Thyroid gland (tissue), 4 donors: ENCODE results near the gene ANKRD11. TPM values are rescaled to one million over a fixed set of nuclear protein-coding genes. Genes with fewer than 3 reads are reported as not detected.

ENCODE experiments used
- DNase-seq, 2 donors: peaks; one replicate each; pipeline ENCODE4 v3.0.0-alpha.2; 2019
- H3K27ac ChIP-seq, 3 donors: fragments of 200-600 bp; sonication (generic); 1 replicate in 2 of 3; 2 replicates in 1 of 3; pipeline ENCODE4 v1.5.1; 2016 to 2019; ENCODE audit warnings: mild to moderate bottlenecking in 1 of 3, moderate library complexity in 1 of 3
- H3K27me3 ChIP-seq: fragments of 200-600 bp; sonication (generic); one replicate; pipeline ENCODE4 v1.5.1; 2019
- H3K36me3 ChIP-seq, 2 donors: fragments of 200-600 bp; sonication (generic); one replicate each; pipeline ENCODE4 v1.5.1; 2016 to 2019
- H3K4me1 ChIP-seq, 2 donors: fragments of 200-600 bp; sonication (generic); one replicate each; pipeline ENCODE4 v1.5.1; 2017 to 2019
- H3K4me3 ChIP-seq, 3 donors: fragments of 200-600 bp; sonication (generic); replicated peaks in 1 of 3; 1 replicate in 2 of 3; 2 replicates in 1 of 3; pipeline ENCODE4 v1.5.1; 2016; ENCODE audit warnings: mild to moderate bottlenecking in 1 of 3
- H3K9me3 ChIP-seq: fragments of 200-600 bp; sonication (generic); one replicate; pipeline ENCODE4 v1.5.1; 2017
- CTCF ChIP-seq, 6 experiments: fragments of 200-600 bp in 3 of 6; fragments of 450-650 bp in 3 of 6; sonication (generic) in 3 of 6; IDR thresholded peaks; one replicate each; pipeline ENCODE4 v1.5.1; 2016 to 2019; ENCODE audit warnings: antibody characterized with exemption in 6 of 6, mild to moderate bottlenecking in 2 of 6, inconsistent platforms in 1 of 6, moderate library complexity in 1 of 6
- POLR2A ChIP-seq, 2 donors: fragments of 450-650 bp; IDR thresholded peaks; one replicate each; pipeline ENCODE4 v1.6.1; 2017; ENCODE audit warnings: antibody characterized with exemption in 2 of 2, mild to moderate bottlenecking in 2 of 2, moderate library complexity in 1 of 2
- WGBS, 2 donors: methylation state at CpG; one replicate each; pipeline ENCODE4 v1.1.5; 2017; 5-methylcytosine and 5-hydroxymethylcytosine counted together
- intact Hi-C: fragments of 100-400 bp; cut with DNase I; formaldehyde crosslinking; loops from one replicate; pipeline ENCODE4 v1.15.1; 2023
- total RNA-seq, 4 donors: library from RNA; depleted of rRNA; stranded (reverse); fragments of >200 nt; gene quantifications; one replicate each; pipeline ENCODE4 v1.2.3, GENCODE V29; 2016

The ANKRD11 gene
- total RNA-seq, 4 donors from 2014 or later = 62.1 to 90.4 (median 75.0) TPM

- TF ChIP-seq POLR2A (IDR thresholded peaks at IDR 0.05) (no peak), CTCF (IDR thresholded peaks at IDR 0.05) (no peak)
- Histone ChIP-seq H3K27ac (no peak overlapping the region), H3K9me3 (no peaks in the 10 kb centered on the region), H3K4me3 (no peak overlapping the region), H3K4me1 (peaks cover 27 to 41% of the 10 kb centered on the region in 2 donors), H3K27me3 (no peaks in the 10 kb centered on the region), H3K36me3 (no peaks in the 10 kb centered on the region)
- intact Hi-C loops = no loop called here
- DNase-seq = no peak
- 75 to 82% methylated on average over 7 of the region's 7 CpGs for WGBS, 2 donors
Measured at GRCh38 chr16:89504091-89504490, 13.7 kb upstream of the ANKRD11 start.

DNA sequence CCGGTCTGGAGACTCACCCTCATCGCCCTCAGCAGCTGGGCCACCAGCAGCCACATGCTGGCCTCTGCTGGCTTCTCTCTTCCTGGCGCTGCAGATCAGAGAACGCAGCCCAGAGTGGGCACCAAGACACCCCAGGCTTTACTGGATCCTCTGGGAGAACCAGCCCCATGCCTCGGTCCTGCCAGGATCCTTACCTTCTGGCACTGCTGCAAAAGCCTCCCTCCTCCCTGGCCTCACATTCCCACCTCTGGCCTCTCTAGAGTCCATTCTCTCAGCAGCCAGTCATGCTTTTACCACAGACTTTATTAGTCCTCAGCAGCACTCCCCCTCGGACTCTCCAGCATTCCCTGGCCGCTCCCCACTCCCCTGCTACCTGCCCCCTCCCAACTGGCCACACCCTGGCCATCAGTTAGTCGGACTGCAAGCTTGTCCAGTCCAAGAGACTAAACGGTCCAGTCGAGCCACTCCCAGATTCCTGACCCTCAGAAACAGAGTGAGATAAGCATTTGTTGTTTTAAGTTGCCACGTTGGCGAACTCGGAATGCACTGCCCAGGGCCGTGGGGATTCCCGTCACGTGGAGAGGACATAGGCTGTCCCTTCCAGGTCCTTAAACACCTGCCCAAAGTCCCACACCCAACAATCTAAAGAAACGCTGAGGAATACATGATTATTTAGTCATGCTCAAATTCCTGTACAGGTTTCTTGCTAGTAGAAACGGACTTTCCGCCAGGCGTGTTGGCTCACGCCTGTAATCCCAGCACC, 11.9 kb upstream of the ANKRD11 start:
- Histone ChIP-seq H3K4me3 (no peak overlapping the region), H3K9me3 (no peaks in the 10 kb centered on the region), H3K27ac (peak overlapping the region in 1 of 3 donors; percentile 2), H3K36me3 (no peaks in the 10 kb centered on the region), H3K27me3 (no peaks in the 10 kb centered on the region), H3K4me1 (peaks cover 18 to 36% of the 10 kb centered on the region in 2 donors)
- intact Hi-C loops = no loop called here
- DNase-seq = peak; percentile 81 to 84
- no peak for TF ChIP-seq CTCF (IDR thresholded peaks at IDR 0.05)
- no peak for TF ChIP-seq POLR2A (IDR thresholded peaks at IDR 0.05)
- WGBS, 2 donors = 28 to 40% methylated on average over 21 of the region's 21 CpGs

DNA sequence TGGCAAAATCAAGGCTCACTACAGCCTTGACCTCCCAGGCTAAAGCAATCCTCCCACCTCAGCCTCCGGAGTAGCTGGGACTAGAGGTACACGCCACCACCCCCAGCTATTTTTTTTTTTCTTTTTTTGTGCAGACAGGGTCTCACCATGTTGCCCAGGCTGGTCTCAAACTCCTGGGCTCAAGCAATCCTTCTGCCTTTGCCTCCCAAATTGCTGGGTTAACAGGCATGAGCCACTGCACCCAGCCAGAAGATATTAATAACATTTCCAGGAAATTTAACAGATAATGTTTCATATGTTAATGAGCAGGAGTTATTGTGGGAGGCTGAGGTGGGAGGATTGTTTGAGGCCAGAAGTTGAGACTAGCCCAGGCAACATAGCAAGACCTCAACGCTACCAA, 9.4 kb upstream of the ANKRD11 start:
- Histone ChIP-seq H3K27me3 (no peaks in the 10 kb centered on the region), H3K4me1 (peaks cover 0 to 12% of the 10 kb centered on the region in 2 donors), H3K4me3 (no peak overlapping the region), H3K9me3 (no peaks in the 10 kb centered on the region), H3K36me3 (no peaks in the 10 kb centered on the region), H3K27ac (no peak overlapping the region)
- DNase-seq = no peak
- no peak for TF ChIP-seq POLR2A (IDR thresholded peaks at IDR 0.05)
- no peak for TF ChIP-seq CTCF (IDR thresholded peaks at IDR 0.05)
- WGBS, 2 donors = 96 to 100% methylated on average over 3 of the region's 3 CpGs
- intact Hi-C loops = no loop called here

DNA sequence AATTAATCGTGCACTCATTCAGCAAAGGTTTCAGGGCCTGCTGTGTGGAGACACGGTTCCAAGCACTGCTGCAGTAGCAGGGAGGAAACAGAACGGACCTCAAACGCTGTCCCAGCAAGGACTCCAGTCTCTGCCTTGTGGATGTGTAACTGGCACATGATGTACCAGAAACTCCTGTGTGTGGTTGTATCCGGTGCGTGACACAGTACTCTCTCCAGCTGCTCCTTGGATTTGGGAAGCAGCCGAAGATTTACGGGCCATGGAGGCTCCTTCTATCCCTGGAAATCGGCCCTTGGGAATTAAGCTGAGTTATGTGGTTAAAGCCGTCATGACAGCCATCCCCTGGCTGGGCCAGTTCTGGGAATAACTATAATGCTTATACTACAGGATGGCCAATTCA, 8.5 kb upstream of the ANKRD11 start:
- Histone ChIP-seq H3K9me3 (no peaks in the 10 kb centered on the region), H3K36me3 (no peaks in the 10 kb centered on the region), H3K27ac (no peak overlapping the region), H3K4me3 (no peak overlapping the region), H3K4me1 (peaks cover 0 to 11% of the 10 kb centered on the region in 2 donors), H3K27me3 (no peaks in the 10 kb centered on the region)
- intact Hi-C loops = no loop called here
- WGBS, 2 donors = 86 to 94% methylated on average over 10 of the region's 10 CpGs
- TF ChIP-seq POLR2A (IDR thresholded peaks at IDR 0.05) (no peak), CTCF (IDR thresholded peaks at IDR 0.05) (no peak)
- no peak for DNase-seq

- no peaks in the 10 kb centered on the region for H3K27me3 ChIP-seq
- no peaks in the 10 kb centered on the region for H3K36me3 ChIP-seq
- H3K9me3 ChIP-seq = no peaks in the 10 kb centered on the region
- intact Hi-C loops = no loop called here
- TF ChIP-seq CTCF (IDR thresholded peaks at IDR 0.05) (no peak), POLR2A (IDR thresholded peaks at IDR 0.05) (no peak)
- no peak overlapping the region for H3K4me3 ChIP-seq
- H3K27ac ChIP-seq = no peak overlapping the region
- DNase-seq = no peak
- peaks cover 10 to 12% of the 10 kb centered on the region in 2 donors for H3K4me1 ChIP-seq
- WGBS, 2 donors = 68 to 90% methylated on average over 2 to 3 of the region's 3 CpGs
Measured at GRCh38 chr16:89495121-89495520, 4.8 kb upstream of the ANKRD11 start.
